GM12873 (cell line): Measurements from ENCODE around the gene FOLR3.

Experiments used
- TF ChIP-seq, protein P1 (sequence below): IDR thresholded peaks from 2 replicates; pipeline ENCODE4 v1.5.1; 2012; ENCODE audit warnings: low read depth, mild to moderate bottlenecking, moderate library complexity, low read length, control low read depth; ENCODE audit not compliant: insufficient read depth; ENCODE audit errors: missing control alignments

The FOLR3 gene

DNA sequence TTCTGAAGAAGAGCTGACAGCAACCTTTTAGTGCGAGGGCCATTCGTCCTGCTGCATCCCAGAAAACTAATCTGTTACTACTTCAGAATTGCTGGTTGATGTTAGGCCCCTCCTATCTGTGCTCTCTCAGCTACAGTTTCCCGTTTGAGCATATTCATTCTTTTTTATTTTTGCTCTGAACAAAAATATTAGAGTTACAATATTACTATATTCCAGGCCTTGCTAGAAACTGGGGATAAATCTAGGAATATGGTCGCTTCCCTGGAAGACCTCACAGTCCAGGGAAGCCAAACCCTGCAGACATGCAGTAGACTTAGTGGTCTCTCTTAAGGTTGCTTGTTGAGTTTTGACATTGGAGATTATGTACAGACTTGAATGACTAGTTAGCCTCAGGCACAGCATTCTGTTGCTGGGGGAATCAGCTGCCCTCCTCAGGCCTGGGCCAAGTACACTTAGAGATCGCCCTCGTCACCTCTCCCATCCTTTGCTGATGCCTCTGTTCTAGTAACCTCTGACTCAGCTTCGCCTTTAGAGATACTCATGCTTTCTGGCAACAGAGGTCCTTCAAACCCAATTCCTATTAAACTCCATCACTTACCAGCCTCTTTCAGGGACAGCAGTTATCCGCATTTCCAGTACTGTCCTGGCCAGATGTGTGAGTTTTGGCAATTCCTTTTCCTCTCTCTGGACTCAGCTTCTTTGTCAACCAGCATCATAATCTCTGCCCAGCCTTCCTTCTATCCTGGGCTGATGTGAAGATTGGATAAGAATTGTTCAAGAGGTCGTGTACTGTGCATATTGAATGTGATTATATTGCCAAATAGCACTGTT lies 22.3 kb upstream of the FOLR3 start:
- TF ChIP-seq, protein P1, sequence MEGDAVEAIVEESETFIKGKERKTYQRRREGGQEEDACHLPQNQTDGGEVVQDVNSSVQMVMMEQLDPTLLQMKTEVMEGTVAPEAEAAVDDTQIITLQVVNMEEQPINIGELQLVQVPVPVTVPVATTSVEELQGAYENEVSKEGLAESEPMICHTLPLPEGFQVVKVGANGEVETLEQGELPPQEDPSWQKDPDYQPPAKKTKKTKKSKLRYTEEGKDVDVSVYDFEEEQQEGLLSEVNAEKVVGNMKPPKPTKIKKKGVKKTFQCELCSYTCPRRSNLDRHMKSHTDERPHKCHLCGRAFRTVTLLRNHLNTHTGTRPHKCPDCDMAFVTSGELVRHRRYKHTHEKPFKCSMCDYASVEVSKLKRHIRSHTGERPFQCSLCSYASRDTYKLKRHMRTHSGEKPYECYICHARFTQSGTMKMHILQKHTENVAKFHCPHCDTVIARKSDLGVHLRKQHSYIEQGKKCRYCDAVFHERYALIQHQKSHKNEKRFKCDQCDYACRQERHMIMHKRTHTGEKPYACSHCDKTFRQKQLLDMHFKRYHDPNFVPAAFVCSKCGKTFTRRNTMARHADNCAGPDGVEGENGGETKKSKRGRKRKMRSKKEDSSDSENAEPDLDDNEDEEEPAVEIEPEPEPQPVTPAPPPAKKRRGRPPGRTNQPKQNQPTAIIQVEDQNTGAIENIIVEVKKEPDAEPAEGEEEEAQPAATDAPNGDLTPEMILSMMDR: no peak

DNA sequence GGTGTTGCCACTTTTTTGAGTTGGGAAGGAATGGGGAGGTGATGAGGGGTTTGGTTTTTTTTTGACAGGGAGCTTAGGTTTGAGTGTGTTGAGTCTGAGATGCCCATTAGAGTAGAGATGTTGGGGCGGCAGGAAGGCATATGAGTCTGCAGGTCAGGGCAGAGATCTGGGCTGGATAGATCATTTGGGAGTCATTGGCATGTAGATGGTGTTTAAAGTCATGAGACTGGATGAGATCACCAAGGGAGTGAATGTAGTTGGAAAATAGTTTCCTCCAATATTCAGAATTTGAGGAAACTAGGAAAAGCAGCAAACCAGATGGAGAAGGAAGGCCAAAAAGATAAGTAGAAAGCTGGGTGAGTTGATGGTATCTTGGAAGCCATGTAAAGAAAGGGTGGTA lies 21.0 kb upstream of the FOLR3 start:
- TF ChIP-seq, protein P1: no peak

DNA sequence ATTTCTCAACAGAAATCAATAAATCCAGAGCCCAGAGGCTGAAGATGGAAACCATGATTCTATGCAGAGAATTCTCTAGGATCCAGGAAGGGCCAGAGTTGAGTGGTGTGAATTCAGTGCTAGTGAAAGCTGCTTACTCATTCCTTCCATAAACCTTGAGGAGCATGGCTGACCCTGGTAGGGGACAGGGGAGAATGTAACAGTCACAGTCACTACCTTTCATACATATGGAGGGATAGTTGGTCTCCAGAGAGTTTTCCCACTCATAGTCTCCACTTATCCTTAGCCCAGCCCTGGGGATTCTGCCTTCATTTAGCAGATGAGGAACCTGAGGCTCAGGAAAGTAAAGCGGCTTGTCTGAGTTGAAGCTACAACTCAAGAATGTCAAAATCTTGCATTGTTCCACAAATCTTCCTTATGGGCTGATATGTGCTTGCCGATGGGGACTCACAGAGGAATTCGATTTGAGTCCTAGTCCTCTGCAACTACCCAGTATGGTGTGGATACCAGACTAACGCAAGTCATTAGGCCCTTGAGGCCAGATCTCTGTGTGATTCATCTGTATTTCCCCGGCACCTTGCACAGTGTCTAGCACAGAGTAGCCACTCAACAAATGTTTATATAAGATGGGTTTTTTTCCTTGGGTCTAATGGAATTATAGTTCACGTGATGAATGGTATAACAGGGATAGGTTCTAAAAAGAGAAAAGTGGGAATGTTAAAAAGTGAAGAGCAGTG lies 19.3 kb upstream of the FOLR3 start:
- TF ChIP-seq, protein P1: no peak

DNA sequence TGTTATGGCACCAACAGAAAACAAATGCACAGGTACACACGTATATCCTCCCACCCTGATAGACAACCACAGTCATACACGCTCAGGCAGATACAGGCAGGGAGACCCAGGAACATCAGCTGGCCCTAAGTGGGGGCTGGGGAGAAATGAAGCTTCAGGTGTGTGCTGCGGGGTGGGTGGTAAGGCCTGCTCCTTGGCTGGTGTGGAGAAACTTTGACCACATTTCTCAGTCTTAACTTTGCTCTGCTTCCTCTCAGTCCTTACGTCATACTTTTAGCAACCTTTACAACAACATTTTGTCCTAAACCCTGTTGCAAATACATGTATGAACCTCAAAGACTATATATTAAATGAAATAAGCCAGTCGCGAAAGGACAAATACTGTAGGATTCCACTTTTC lies 16.3 kb upstream of the FOLR3 start:
- TF ChIP-seq, protein P1: no peak

DNA sequence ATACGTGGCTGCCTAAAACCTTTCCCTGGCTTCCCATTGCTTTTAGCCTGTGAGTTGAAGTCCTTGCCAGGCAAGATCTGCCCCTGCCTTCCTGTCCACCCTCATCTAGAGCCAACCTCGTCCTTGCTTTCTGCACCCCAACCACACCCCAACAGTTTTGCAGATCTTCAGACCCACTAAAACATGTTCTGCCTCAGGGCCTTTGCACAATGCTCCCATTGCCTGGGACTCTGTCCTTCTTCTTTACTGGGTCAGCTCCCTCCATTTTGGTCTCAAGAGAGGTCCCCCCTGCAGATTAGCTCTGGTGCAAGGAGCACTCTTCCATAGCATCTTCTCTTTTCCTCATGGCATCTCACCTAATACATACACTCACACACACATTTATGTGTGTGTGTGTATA lies 14.6 kb upstream of the FOLR3 start:
- TF ChIP-seq, protein P1: no peak

DNA sequence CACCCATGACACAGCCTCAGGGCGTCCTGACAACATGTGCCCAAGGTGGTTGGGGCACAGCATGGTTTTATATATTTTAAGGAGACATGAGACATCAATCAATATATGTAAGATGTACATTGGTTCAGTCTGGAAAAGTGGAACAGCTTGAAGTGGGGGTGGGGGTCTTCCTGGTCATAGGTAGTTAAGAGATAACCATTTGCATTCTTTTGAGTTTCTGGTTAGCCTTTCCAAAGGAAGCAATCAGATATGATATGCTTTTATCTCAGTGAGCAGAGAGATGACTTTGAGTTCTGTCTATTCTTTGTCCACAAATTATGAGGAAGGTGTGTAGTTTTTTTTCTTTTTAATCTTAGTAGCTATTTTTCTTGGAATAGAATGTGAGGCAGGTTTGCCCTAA lies 12.9 kb upstream of the FOLR3 start:
- TF ChIP-seq, protein P1: no peak

DNA sequence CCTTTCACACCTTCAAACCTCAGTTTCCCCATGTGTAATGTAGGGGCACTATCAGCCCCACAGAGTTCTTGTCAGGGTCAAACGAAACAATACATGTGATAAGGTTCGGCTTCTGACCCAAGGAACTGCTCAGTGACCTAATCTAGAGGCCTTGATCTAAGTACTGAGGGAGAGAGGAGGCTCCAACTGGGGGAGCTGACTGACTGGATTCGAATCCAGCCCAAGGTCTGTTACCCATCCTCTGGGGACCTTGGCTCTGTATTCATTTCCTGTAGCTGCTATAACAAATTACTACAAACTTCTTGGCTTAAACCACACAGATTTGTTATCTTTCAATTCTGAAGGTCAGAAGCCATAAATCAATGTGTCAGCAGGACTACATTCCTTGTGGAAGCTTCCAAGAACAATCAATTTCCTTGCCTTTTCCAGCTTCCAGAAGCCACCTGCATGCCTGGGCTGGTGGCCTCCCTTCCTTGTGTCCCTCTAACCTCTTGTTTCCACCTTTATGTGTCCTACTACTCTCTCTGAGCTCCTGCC lies 12.3 kb upstream of the FOLR3 start:
- TF ChIP-seq, protein P1: no peak
